ENCODE data around the gene EFCAB6. TPM values are rescaled to one million over a fixed set of nuclear protein-coding genes. Genes with fewer than 3 reads are reported as not detected.

Gene EFCAB6
- total RNA-seq, 1 experiment from 2014 or later, result 2.9 TPM

DNA sequence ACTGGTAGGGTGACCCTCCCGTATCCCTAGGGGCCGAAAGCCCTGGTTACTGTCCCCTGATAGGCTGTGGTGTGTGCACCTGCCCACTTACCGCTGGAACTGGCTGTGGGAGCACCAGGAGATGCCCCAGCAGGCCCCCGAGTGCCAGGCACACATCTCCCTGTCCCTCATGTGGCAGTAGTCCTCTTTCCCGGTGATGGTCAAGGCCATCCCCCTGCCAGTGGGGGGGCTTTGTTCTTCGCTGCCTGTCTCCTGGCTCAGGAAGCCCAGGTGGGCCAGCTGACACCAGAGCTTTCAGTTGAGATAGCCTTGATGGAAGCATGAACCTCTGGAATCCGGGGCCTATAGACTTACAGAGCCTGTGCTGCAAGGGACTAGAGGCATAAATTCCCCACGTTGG is 299.8 kb downstream of the EFCAB6 start:
- no peaks in the 10 kb centered on the region for H3K36me3 ChIP-seq
- no peak for DNase-seq
- no peaks in the 10 kb centered on the region for H3K9me3 ChIP-seq
- H3K27me3 ChIP-seq, result no peaks in the 10 kb centered on the region
- no peak overlapping the region for H3K4me3 ChIP-seq

GRCh38 chr22:43511276-43511910 is 300.7 kb downstream of the EFCAB6 start:
- Histone ChIP-seq H3K9me3 (no peaks in the 10 kb centered on the region), H3K4me3 (no peak overlapping the region), H3K27me3 (no peaks in the 10 kb centered on the region), H3K36me3 (no peaks in the 10 kb centered on the region)
- no peak for DNase-seq

- no peak overlapping the region for H3K4me3 ChIP-seq
- H3K9me3 ChIP-seq, result no peaks in the 10 kb centered on the region
- H3K27me3 ChIP-seq, result no peaks in the 10 kb centered on the region
- no peaks in the 10 kb centered on the region for H3K36me3 ChIP-seq
- no peak for DNase-seq
These were observed 301.6 kb downstream of the EFCAB6 start for GRCh38 chr22:43510281-43511070.

GRCh38 chr22:43509337-43509736 is 302.8 kb downstream of the EFCAB6 start:
- no peak for DNase-seq
- Histone ChIP-seq H3K4me3 (no peak overlapping the region), H3K27me3 (no peaks in the 10 kb centered on the region), H3K9me3 (no peaks in the 10 kb centered on the region), H3K36me3 (no peaks in the 10 kb centered on the region)

DNA sequence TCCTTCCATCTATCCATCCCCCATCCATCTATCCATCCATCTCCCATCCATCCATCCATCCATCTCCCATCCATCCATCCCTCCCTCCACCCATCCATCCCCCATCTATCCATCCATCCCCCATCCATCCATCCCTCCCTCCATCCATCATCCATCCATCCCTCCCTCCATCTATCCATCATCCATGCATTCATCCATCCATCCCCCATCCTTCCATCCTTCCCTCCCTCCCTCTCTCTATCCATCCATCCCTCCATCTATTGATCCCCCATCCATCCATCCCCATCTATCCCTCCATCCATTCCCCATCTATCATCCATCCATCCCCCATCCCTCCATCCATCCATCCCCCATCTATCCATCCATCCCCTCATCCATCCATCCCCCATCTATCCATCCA is 303.6 kb downstream of the EFCAB6 start:
- Histone ChIP-seq H3K27me3 (no peaks in the 10 kb centered on the region), H3K9me3 (no peaks in the 10 kb centered on the region), H3K36me3 (no peaks in the 10 kb centered on the region), H3K4me3 (no peak overlapping the region)
- DNase-seq, result no peak

DNA sequence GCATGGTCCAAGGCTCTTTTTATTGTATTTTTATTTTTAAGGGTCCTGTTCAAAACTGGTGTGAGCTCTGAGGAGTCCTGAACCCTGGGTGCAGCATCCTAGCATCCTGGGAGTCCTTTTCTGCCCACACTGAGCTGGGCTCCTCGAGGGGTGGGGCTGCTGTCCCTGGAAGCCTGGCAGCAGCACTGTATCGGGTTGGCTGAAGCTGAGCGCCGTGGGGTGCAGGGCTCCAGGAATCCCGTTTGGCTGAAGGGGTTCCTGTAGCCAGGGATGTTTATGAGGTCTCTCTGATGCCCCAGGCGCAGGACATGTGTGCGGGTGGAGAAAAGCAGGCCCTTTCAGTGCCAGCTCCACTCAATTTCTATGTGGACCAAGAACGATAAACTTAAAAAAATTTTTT is 304.9 kb downstream of the EFCAB6 start:
- Histone ChIP-seq H3K36me3 (no peaks in the 10 kb centered on the region), H3K9me3 (no peaks in the 10 kb centered on the region), H3K4me3 (no peak overlapping the region), H3K27me3 (no peaks in the 10 kb centered on the region)
- DNase-seq, result no peak

GRCh38 chr22:43506487-43506886 is 305.6 kb downstream of the EFCAB6 start:
- Histone ChIP-seq H3K36me3 (no peaks in the 10 kb centered on the region), H3K9me3 (no peaks in the 10 kb centered on the region), H3K27me3 (no peaks in the 10 kb centered on the region), H3K4me3 (no peak overlapping the region)
- no peak for DNase-seq

- Histone ChIP-seq H3K27me3 (no peaks in the 10 kb centered on the region), H3K9me3 (no peaks in the 10 kb centered on the region)
- DNase-seq, result no peak
These were observed 306.2 kb downstream of the EFCAB6 start for GRCh38 chr22:43505896-43506295.

DNA sequence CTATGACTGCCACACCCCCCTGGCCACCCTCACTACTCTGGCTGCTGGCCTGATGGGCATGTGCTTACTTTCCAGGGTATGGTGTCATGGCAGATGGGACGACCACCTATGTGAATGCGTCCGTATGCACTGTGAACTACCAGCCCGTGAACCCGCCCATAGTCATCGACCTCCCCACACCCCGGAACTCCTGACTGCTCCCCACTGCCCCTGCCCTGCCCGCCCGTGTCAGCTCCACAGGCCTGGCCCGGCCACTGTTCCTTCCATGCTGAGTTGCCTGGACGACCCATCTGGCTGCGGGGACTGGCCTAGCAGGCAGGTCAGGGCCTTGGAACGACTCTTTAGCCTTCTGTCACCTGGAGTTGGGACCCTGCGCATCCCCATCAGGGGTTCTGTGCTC is 306.7 kb downstream of the EFCAB6 start:
- Histone ChIP-seq H3K4me3 (no peak overlapping the region), H3K36me3 (no peaks in the 10 kb centered on the region), H3K27me3 (no peaks in the 10 kb centered on the region), H3K9me3 (no peaks in the 10 kb centered on the region)
- no peak for DNase-seq

More at GRCh38 chr22:43505896-43506295, 306.2 kb downstream of the EFCAB6 start:
- H3K4me3 ChIP-seq, result no peak overlapping the region
- no peaks in the 10 kb centered on the region for H3K36me3 ChIP-seq

DNA sequence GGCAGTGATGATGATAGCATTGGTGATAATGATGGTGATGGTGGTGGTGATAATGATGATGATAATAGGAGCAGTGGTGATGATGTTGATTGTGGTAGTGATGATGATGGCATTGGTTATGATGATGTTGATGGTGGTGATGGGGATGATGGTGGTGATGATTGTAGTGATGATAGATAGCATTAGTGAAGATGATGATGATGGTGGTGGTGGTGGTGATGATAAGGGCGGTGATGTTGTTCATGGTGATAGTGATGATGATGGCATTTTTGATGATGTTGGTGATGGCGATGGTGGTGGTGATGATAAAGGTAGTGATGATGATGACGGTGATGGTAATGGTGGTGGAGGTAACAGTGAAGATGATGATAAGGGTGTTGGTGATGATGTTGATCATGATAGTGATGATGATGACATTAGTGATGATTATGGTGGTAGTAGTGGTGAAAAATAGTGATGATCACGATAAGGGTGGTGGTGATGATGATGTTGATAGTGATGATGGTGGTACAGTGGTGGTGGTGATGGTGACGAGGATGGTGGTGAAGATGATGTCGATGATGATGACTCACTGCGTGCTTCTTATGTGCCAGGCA is 307.3 kb downstream of the EFCAB6 start:
- H3K4me3 ChIP-seq, result no peak overlapping the region
- no peaks in the 10 kb centered on the region for H3K27me3 ChIP-seq
- H3K9me3 ChIP-seq, result no peaks in the 10 kb centered on the region
- no peak for DNase-seq
- H3K36me3 ChIP-seq, result no peaks in the 10 kb centered on the region

DNA sequence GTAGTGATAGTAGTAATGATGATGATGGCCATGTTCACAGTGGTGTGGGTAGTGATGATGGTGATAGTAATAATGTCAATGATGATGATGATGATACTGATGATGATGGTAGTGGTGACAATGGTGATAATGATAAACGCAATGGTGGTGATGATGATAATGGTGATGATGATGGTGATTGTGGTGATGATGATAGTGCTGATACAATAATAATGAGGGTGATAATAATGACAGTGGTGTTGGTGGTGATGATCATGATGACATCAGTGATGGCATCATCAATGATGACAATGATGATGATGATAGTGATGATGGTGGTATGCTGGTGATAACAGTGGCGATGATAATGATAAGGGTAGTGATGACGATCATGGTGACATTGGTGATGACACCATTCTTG is 308.0 kb downstream of the EFCAB6 start:
- no peak for DNase-seq
- Histone ChIP-seq H3K4me3 (no peak overlapping the region), H3K9me3 (no peaks in the 10 kb centered on the region), H3K36me3 (no peaks in the 10 kb centered on the region), H3K27me3 (no peaks in the 10 kb centered on the region)

- no peaks in the 10 kb centered on the region for H3K36me3 ChIP-seq
- no peaks in the 10 kb centered on the region for H3K27me3 ChIP-seq
- H3K9me3 ChIP-seq, result no peaks in the 10 kb centered on the region
- no peak for DNase-seq
- H3K4me3 ChIP-seq, result no peak overlapping the region
These were observed 309.7 kb downstream of the EFCAB6 start for GRCh38 chr22:43502306-43502874.

GRCh38 chr22:43501878-43502277 is 310.2 kb downstream of the EFCAB6 start:
- Histone ChIP-seq H3K9me3 (no peaks in the 10 kb centered on the region), H3K4me3 (no peak overlapping the region), H3K27me3 (no peaks in the 10 kb centered on the region), H3K36me3 (no peaks in the 10 kb centered on the region)
- no peak for DNase-seq

DNA sequence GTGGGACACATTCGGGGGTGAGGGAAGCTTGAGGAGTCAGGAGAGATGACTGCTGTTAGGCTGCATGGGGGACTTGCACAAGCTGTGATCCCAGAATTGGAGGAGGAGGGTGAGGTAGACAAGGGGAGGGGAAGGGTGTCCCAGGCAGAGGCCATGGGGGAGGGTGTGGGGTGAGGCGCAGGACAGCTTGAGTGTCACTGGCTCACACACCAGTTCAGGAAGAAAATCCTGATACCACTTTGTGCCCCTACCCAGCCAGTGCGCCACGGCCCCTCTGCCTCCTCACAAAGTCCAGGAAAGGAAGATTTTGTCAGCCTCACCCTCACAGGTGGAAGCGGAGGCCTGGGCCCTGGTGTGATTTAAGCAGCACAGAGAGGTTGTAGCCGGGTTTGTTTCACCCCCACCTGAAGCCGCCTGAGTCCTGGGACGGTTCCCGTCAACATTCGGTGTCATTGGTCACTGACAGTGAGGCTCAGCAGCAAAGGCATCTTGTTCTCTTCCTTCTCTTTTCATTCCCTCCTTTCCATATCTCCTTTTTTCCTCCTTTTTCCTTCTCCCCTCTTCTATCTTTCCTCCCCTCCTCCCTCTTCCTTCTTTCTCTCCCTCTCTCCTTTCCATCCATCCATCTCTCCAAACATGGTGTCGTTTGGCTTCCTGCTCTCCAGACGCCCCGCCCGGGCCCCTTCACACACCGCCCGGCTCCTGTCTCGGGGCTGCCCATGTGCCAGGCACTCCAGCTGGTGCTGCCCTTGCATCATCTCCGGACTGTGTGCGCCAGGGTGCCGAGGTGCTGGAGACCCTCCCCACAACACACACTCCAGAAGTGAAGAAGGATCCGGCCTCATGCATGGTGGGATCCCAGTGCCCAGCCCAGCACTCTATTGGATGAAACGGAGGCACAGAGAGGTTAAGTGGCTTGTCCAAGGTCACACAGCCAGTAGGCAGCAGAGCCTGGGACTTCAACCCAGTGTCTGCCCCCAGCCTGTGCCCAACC is 311.0 kb downstream of the EFCAB6 start:
- no peaks in the 10 kb centered on the region for H3K9me3 ChIP-seq
- no peak for DNase-seq
- no peaks in the 10 kb centered on the region for H3K36me3 ChIP-seq
- no peaks in the 10 kb centered on the region for H3K27me3 ChIP-seq
- H3K4me3 ChIP-seq, result no peak overlapping the region

DNA sequence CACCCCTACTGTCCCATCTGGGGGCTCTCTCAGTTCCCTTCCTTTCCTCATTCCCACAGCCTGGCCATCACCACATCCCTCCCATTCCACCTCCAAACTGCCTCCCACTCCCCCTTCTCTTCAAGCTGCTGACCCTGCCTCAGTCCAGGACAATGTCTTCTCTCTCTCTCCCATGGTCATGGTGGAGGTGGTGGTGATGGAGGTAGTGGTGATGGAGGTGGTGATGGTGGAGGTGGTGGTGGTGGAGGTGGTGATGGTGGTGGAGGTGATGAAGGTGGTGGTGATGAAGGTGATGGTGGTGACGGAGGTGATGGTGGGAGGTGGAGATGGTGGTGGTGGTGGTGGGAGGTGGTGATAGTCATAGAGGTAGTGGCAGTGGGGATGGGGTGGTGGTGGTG is 313.2 kb downstream of the EFCAB6 start:
- no peaks in the 10 kb centered on the region for H3K9me3 ChIP-seq
- no peak for DNase-seq
- no peaks in the 10 kb centered on the region for H3K36me3 ChIP-seq
- no peaks in the 10 kb centered on the region for H3K27me3 ChIP-seq
- H3K4me3 ChIP-seq, result no peak overlapping the region
